Cardiac fibroblast (primary cell): Measurements from ENCODE around the gene CRISP1.

Experiments used
- DNase-seq, 2 donors: peaks; one replicate each; pipeline versions ENCODE4 v3.0.0 to v3.0.0-alpha.2; 2010; ENCODE audit warnings: low read depth in 2 of 2
- H3K4me3 ChIP-seq, 2 donors: replicated peaks in 1 of 2; 1 replicate in 1 of 2; 2 replicates in 1 of 2; pipeline ENCODE4 v1.5.1; 2011; ENCODE audit warnings: low read depth in 2 of 2, low read length in 2 of 2, mild to moderate bottlenecking in 2 of 2, moderate library complexity in 1 of 2
- CTCF ChIP-seq: IDR thresholded peaks from one replicate; pipeline ENCODE4 v1.5.1; 2011; ENCODE audit warnings: low read depth, mild to moderate bottlenecking, low read length, inconsistent platforms

Gene CRISP1

GRCh38 chr6:49847673-49848072 lies 18.7 kb downstream of the CRISP1 start:
- no peak for TF ChIP-seq CTCF
- H3K4me3 ChIP-seq = no peak overlapping the region
- DNase-seq = no peak

GRCh38 chr6:49847014-49847413 lies 19.3 kb downstream of the CRISP1 start:
- TF ChIP-seq CTCF = no peak
- DNase-seq = no peak
- H3K4me3 ChIP-seq = no peak overlapping the region

GRCh38 chr6:49841424-49841823 lies 24.9 kb downstream of the CRISP1 start:
- H3K4me3 ChIP-seq = no peak overlapping the region
- no peak for DNase-seq
- no peak for TF ChIP-seq CTCF

- no peak for TF ChIP-seq CTCF
- no peak for DNase-seq
- no peak overlapping the region for H3K4me3 ChIP-seq
Measured at GRCh38 chr6:49839957-49840356, 26.4 kb downstream of the CRISP1 start.

GRCh38 chr6:49839162-49839561 lies 27.2 kb downstream of the CRISP1 start:
- no peak for DNase-seq
- TF ChIP-seq CTCF = no peak
- no peak overlapping the region for H3K4me3 ChIP-seq

GRCh38 chr6:49835140-49835539 lies 31.2 kb downstream of the CRISP1 start:
- H3K4me3 ChIP-seq = no peak overlapping the region
- no peak for TF ChIP-seq CTCF
- no peak for DNase-seq

- DNase-seq = no peak
- TF ChIP-seq CTCF = no peak
Measured at GRCh38 chr6:49833386-49833785, 32.9 kb downstream of the CRISP1 start.

More at GRCh38 chr6:49833386-49833785, 32.9 kb downstream of the CRISP1 start:
- no peak overlapping the region for H3K4me3 ChIP-seq
